Effector memory CD8-positive, alpha-beta T cell (primary cell): ENCODE data around the gene CDH15.

Source experiments
- ATAC-seq: fragments of 150-1000 bp; cut with Tn5 transposase; replicated peaks from 2 replicates; pipeline ENCODE4 v1.10.0; 2021; ENCODE audit warnings: mild to moderate bottlenecking, moderate library complexity
- DNase-seq, 3 experiments: peaks; one replicate each; pipeline ENCODE4 v3.0.0; 2021
- H3K27ac Mint-ChIP-seq, 2 donors: one replicate each; pipeline ENCODE4 v1.8.0; 2022; ENCODE audit warnings: mild to moderate bottlenecking in 2 of 2, mixed read lengths in 2 of 2, moderate library complexity in 2 of 2
- H3K27me3 Mint-ChIP-seq, 2 donors: one replicate each; pipeline ENCODE4 v1.8.0; 2022; ENCODE audit warnings: mixed read lengths in 2 of 2
- H3K36me3 Mint-ChIP-seq: one replicate; pipeline ENCODE4 v1.8.0; 2022; ENCODE audit warnings: mild to moderate bottlenecking, moderate library complexity, mixed read lengths; ENCODE audit not compliant: insufficient read depth
- H3K4me1 Mint-ChIP-seq, 2 donors: one replicate each; pipeline ENCODE4 v1.8.0; 2022; ENCODE audit warnings: low read depth in 2 of 2, mixed read lengths in 2 of 2
- H3K4me3 Mint-ChIP-seq, 2 donors: one replicate each; pipeline ENCODE4 v1.8.0; 2022; ENCODE audit warnings: mild to moderate bottlenecking in 2 of 2, mixed read lengths in 2 of 2, moderate library complexity in 2 of 2
- H3K9me3 Mint-ChIP-seq, 2 donors: one replicate each; pipeline ENCODE4 v1.8.0; 2022; ENCODE audit warnings: mixed read lengths in 2 of 2

The CDH15 gene

DNA sequence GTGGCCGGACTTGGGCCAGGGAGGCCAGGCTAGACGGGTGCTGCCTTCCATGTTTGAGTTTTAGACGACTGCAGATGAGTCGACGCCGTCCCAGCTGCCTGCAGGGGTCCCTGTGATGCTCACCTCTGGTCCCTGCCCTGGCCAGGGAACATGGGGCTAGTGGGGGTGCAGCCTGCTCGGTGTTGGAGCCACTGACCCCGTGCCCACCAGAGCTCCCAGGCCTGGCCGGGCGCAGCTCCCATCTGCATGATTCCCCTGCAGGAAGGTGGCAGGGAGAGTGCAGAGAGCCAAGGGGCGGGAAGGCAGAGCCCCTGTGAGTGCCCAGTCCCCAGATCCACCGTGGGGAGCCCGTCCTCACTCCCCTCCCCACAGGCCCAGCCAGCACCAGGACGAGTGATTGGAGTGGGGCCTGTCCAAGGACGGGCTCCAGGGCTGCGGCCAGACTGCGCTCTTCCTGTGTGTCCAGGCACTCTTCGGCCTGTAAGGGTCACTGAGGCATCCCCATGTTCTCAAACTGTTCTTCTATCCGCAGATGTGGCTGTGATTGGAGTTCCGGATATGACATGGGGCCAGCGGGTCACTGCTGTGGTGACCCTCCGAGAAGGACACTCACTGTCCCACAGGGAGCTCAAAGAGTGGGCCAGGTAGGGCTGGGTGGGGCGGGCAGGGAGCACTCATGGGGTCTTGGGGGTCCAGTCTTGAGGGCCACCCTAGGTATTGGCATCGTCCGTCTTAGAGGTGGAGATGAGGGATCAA is 26.0 kb upstream of the CDH15 start:
- ATAC-seq (no peak), DNase-seq (no peak)
- Mint-ChIP-seq H3K9me3 (no peaks in the 10 kb centered on the region), H3K4me1 (peaks cover 0 to 1% of the 10 kb centered on the region in 2 donors), H3K27me3 (no peaks in the 10 kb centered on the region), H3K36me3 (peaks cover 17% of the 10 kb centered on the region), H3K4me3 (no peak overlapping the region), H3K27ac (no peak overlapping the region)

- Mint-ChIP-seq H3K4me3 (no peak overlapping the region), H3K4me1 (peaks cover 0 to 1% of the 10 kb centered on the region in 2 donors), H3K27me3 (no peaks in the 10 kb centered on the region), H3K27ac (peak overlapping the region in 1 of 2 donors; percentile 83), H3K9me3 (no peaks in the 10 kb centered on the region), H3K36me3 (peaks cover 25% of the 10 kb centered on the region)
- no peak for ATAC-seq
- no peak for DNase-seq
Measured at GRCh38 chr16:89146211-89147005, 25.1 kb upstream of the CDH15 start.

DNA sequence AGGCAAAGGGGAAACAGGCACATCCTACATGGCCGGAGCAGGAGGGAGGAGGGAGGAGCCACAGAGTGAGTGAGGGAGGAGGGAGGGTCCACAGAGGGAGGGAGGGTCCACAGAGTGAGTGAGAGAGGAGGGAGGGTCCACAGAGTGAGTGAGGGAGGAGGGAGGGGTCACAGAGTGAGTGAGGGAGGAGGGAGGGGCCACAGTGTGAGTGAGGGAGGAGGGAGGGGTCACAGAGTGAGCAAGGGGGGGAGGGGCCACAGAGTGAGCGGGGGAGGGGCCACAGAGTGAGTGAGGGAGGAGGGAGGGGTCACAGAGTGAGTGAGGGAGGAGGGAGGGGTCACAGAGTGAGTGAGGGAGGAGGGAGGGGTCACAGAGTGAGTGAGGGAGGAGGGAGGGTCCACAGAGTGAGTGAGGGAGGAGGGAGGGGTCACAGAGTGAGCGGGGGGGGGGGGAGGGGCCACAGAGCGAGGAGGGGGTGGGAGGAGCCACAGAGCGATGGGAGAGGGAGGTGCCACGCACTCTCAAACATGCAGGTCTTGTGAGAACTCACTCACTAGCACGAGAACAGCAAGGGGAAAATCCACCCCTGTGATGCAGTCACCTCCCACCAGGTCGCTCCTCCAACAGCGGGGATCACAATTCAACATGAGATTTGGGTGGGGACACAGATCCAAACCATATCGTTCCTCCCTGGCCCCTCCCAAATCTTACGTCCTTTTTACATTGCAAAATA is 24.3 kb upstream of the CDH15 start:
- peaks cover 31% of the 10 kb centered on the region for H3K36me3 Mint-ChIP-seq

DNA sequence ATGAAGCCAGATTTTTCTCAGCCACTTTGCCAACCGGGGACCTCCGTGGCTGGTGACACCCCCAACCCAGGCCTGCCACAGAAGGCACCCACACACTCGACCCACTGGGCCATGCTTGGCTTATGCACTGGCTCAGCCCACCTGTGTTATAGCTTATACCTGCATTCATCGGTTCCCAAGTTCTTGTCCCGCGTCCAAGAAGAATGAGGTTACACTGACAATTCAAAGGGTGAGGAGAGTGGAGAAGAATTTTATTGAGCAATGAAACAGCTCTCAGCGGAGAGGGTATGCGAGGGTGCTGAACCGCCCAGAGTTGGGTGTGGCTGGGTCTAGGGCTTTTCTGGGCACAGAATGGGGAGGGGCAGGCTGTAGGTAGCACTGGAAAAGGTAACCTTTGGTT is 22.2 kb upstream of the CDH15 start:
- DNase-seq (no peak), ATAC-seq (no peak)
- Mint-ChIP-seq H3K36me3 (peaks cover 29% of the 10 kb centered on the region), H3K4me3 (no peak overlapping the region), H3K27ac (peak overlapping the region; percentile 13 to 38), H3K9me3 (no peaks in the 10 kb centered on the region), H3K27me3 (no peaks in the 10 kb centered on the region), H3K4me1 (peaks cover 0 to 1% of the 10 kb centered on the region in 2 donors)

More for the DNA sequence above, 24.3 kb upstream of the CDH15 start:
- ATAC-seq (no peak), DNase-seq (no peak)
- Mint-ChIP-seq H3K27ac (peak overlapping the region in 1 of 2 donors; percentile 83), H3K4me3 (no peak overlapping the region), H3K9me3 (no peaks in the 10 kb centered on the region), H3K4me1 (peaks cover 0 to 1% of the 10 kb centered on the region in 2 donors), H3K27me3 (no peaks in the 10 kb centered on the region)

GRCh38 chr16:89150090-89150835 is 21.3 kb upstream of the CDH15 start:
- Mint-ChIP-seq H3K4me1 (peaks cover 0 to 1% of the 10 kb centered on the region in 2 donors), H3K9me3 (no peaks in the 10 kb centered on the region)

DNA sequence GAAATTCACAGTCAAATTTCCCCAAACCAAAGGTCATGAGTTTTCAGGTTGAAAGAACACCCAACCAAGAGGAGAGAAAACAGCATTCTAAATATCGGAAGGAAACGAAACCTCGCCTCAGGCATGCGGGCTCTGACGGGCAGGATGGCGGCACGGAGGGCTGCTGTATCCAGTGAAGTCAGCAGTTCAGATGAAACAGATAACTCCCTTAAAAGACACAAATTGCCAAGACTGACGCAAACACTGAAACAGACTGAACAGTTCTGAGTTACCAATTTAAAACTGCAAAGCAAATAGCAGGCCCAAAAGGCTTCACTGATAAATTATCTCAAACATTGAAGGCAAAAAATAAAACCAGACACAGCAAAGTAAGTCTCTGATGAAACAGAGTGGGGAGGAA is 20.6 kb upstream of the CDH15 start:
- peaks cover 0 to 1% of the 10 kb centered on the region in 2 donors for H3K4me1 Mint-ChIP-seq

More at GRCh38 chr16:89150090-89150835, 21.3 kb upstream of the CDH15 start:
- ATAC-seq (no peak), DNase-seq (no peak)
- H3K27me3 Mint-ChIP-seq = no peaks in the 10 kb centered on the region
- H3K27ac Mint-ChIP-seq = peak overlapping the region in 1 of 2 donors; percentile 13
- H3K36me3 Mint-ChIP-seq = peaks cover 29% of the 10 kb centered on the region
- no peak overlapping the region for H3K4me3 Mint-ChIP-seq

GRCh38 chr16:89152831-89153700 is 18.5 kb upstream of the CDH15 start:
- Mint-ChIP-seq H3K36me3 (peaks cover 20% of the 10 kb centered on the region), H3K9me3 (no peaks in the 10 kb centered on the region), H3K4me3 (no peak overlapping the region), H3K4me1 (peaks cover 0 to 2% of the 10 kb centered on the region in 2 donors), H3K27ac (no peak overlapping the region), H3K27me3 (no peaks in the 10 kb centered on the region)
- DNase-seq (no peak), ATAC-seq (no peak)

More for the DNA sequence above, 20.6 kb upstream of the CDH15 start:
- peak overlapping the region in 1 of 2 donors; percentile 29 for H3K27ac Mint-ChIP-seq
- H3K27me3 Mint-ChIP-seq = no peaks in the 10 kb centered on the region
- DNase-seq = no peak
- no peak for ATAC-seq
- no peak overlapping the region for H3K4me3 Mint-ChIP-seq
- peaks cover 29% of the 10 kb centered on the region for H3K36me3 Mint-ChIP-seq
- no peaks in the 10 kb centered on the region for H3K9me3 Mint-ChIP-seq

DNA sequence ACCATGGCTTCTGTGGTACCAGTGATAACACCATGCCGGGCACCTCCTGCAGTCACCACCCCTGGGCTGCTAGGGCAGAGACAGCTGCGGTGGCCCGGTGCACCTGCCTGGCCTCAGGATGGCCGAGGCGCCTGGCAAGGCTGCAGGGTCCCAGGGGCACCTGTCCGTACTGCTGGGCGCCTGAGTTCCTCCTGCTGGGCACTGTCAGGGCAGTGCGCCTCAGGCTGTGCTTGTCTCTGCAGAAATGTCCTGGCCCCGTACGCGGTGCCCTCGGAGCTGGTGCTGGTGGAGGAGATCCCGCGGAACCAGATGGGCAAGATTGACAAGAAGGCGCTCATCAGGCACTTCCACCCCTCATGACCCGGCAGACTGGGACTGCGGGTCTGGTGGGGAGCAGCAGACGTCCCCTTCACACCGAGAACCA is 17.7 kb upstream of the CDH15 start:
- no peak overlapping the region for H3K4me3 Mint-ChIP-seq
- DNase-seq (no peak), ATAC-seq (no peak)
- H3K27me3 Mint-ChIP-seq = no peaks in the 10 kb centered on the region
- H3K4me1 Mint-ChIP-seq = peaks cover 0 to 2% of the 10 kb centered on the region in 2 donors
- peak overlapping the region in 1 of 2 donors; percentile 49 for H3K27ac Mint-ChIP-seq
- peaks cover 16% of the 10 kb centered on the region for H3K36me3 Mint-ChIP-seq
- no peaks in the 10 kb centered on the region for H3K9me3 Mint-ChIP-seq

- Mint-ChIP-seq H3K4me3 (no peak overlapping the region), H3K27me3 (no peaks in the 10 kb centered on the region), H3K36me3 (peaks cover 16% of the 10 kb centered on the region), H3K9me3 (no peaks in the 10 kb centered on the region), H3K27ac (peak overlapping the region in 1 of 2 donors; percentile 49), H3K4me1 (peaks cover 0 to 2% of the 10 kb centered on the region in 2 donors)
- no peak for ATAC-seq
- no peak for DNase-seq
Measured at GRCh38 chr16:89154390-89155183, 17.0 kb upstream of the CDH15 start.

DNA sequence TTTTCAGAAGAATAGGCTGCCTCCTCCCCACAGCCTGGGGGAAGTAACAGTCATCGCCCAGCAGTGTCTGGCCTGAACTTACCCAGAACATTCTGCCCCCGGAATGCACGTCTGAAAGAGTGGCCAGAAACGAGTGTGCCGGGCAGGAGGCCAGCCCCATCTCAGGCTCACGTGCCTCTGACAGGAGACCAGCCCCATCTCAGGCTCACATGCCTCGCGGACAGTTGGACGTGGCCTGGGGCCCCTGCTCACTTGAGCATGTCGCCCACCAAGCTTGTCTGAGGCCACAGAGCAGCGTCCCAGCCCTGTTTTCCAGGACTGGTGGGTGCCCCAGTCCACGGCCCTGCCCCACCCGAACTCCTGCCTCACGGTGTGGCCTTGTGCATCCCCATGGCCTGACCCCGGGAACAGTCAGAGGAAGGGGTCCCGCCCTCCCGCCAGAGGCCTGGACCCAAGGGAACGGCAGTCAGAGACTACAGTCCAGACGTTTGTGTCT is 16.3 kb upstream of the CDH15 start:
- DNase-seq = no peak
- Mint-ChIP-seq H3K4me1 (peaks cover 0 to 2% of the 10 kb centered on the region in 2 donors), H3K9me3 (no peaks in the 10 kb centered on the region), H3K4me3 (no peak overlapping the region), H3K27ac (peak overlapping the region in 1 of 2 donors; percentile 49), H3K36me3 (peaks cover 16% of the 10 kb centered on the region), H3K27me3 (no peaks in the 10 kb centered on the region)
- no peak for ATAC-seq

GRCh38 chr16:89155851-89156739 is 15.5 kb upstream of the CDH15 start:
- peak overlapping the region in 1 of 2 donors; percentile 15 for H3K27ac Mint-ChIP-seq
- ATAC-seq = no peak

More at GRCh38 chr16:89155851-89156739, 15.5 kb upstream of the CDH15 start:
- DNase-seq = no peak
- peaks cover 10% of the 10 kb centered on the region for H3K36me3 Mint-ChIP-seq
- H3K9me3 Mint-ChIP-seq = no peaks in the 10 kb centered on the region
- H3K4me3 Mint-ChIP-seq = no peak overlapping the region
- H3K27me3 Mint-ChIP-seq = no peaks in the 10 kb centered on the region
- H3K4me1 Mint-ChIP-seq = peaks cover 0 to 2% of the 10 kb centered on the region in 2 donors
